ENCODE data around the gene PCNX2.

GRCh38 chr1:233269656-233270055, 25.9 kb downstream of the PCNX2 start:
- TF ChIP-seq CTCF (IDR thresholded peaks at IDR 0.05; ENCODE audit: low read length) (no peak), EZH2 (optimal IDR thresholded peaks at IDR 0.05; ENCODE audit: low read depth, low read length) (no peak)
